RWPE1 (cell line): Measurements from ENCODE around the gene CBX7.
"Not testable (repeated sequence)": the region's sequence is repeated elsewhere in the genome, so short reads cannot be mapped to it uniquely, and the experiment has no call there.

ENCODE experiments used
- CTCF ChIA-PET: fragments of 350-600 bp; sonication (Branson Sonifier 250); formaldehyde crosslinking; extraction: SDS; loops from one replicate; lab custom pipeline; 2021; lab: Yijun Ruan, JAX
- POLR2A ChIA-PET: fragments of 400-600 bp; formaldehyde crosslinking; extraction: SDS; loops from one replicate; lab custom pipeline; 2020; ENCODE audit warnings: antibody characterized with exemption; ENCODE audit not compliant: low non-redundant PET; lab: Yijun Ruan, JAX
- DNase-seq: peaks from one replicate; pipeline ENCODE4 v3.0.0; 2012; ENCODE audit warnings: low spot score
- H3K27ac ChIP-seq: fragments of 450-650 bp; 2 replicates; pipeline ENCODE4 v1.5.1; 2017
- CTCF ChIP-seq: fragments of 450-650 bp; conservative IDR thresholded peaks from 2 replicates; pipeline ENCODE4 v1.5.1; 2017; ENCODE audit warnings: low read depth, mild to moderate bottlenecking

CBX7 gene

DNA sequence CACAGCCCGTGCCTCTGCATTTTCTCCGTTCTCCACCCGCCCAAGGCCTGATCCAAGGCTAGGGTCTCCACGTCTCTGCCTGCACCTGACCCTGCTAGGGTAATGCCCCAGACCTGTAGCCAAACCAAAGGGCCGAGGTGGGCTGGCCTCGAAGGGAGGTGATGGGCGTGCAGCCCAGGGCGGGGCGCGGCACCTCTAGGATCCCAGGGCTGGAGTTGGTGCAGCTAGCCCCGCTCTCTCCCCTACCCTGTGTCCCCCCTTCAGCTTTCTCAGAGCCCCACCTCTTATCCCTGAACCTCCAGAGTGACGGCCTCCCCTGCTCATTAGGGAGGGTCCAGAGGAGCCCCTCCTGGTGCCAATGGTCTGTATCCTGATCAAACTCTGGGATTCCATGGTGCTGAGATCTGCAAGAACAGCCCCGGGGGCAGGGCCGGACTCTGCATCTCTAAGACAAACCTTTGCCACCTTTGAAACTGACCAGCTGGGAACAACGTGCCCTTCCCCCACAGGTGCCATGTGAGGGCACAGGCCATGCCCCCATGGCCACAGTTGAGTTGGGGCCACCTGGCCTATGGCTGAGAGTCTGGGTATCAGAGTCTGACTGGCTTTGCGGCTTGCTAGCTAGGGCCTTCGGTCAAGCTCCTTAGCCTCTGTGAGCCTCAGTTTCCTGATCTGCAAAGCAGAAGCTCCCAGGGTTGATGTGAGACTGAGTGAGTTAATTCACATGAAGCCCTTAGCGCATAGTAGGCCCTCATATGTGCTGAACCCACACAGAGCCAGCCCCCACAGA lies 23.1 kb upstream of the CBX7 start:
- H3K27ac ChIP-seq = peak overlapping the region; percentile 93
- no peak for DNase-seq
- TF ChIP-seq CTCF = no peak
- POLR2A ChIA-PET = no interaction called here
- CTCF ChIA-PET = interaction anchor here (0.7 kb wide), 1 partner anchor 136 kb away, joined by 3 read pairs; no protein-coding TSS in a partner anchor

GRCh38 chr22:39174498-39175352 lies 22.2 kb upstream of the CBX7 start:
- DNase-seq = peak; percentile 76
- peak overlapping the region; percentile 93 for H3K27ac ChIP-seq
- CTCF ChIA-PET = interaction anchor here (0.7 kb wide), 1 partner anchor 136 kb away, joined by 3 read pairs; no protein-coding TSS in a partner anchor

GRCh38 chr22:39173787-39174497 lies 21.5 kb upstream of the CBX7 start:
- TF ChIP-seq CTCF = no peak
- DNase-seq = no peak
- ChIA-PET CTCF (no interaction called here), POLR2A (no interaction called here)
- H3K27ac ChIP-seq = peak overlapping the region; percentile 93

More at GRCh38 chr22:39174498-39175352, 22.2 kb upstream of the CBX7 start:
- TF ChIP-seq CTCF = no peak
- POLR2A ChIA-PET = no interaction called here

- peak overlapping the region; percentile 93 for H3K27ac ChIP-seq
- no peak for TF ChIP-seq CTCF
- DNase-seq = no peak
- ChIA-PET CTCF (interaction anchor here (0.7 kb wide), 1 partner anchor 124 kb away, joined by 3 read pairs; no protein-coding TSS in a partner anchor), POLR2A (no interaction called here)
These were observed 20.7 kb upstream of the CBX7 start for GRCh38 chr22:39173050-39173706.

DNA sequence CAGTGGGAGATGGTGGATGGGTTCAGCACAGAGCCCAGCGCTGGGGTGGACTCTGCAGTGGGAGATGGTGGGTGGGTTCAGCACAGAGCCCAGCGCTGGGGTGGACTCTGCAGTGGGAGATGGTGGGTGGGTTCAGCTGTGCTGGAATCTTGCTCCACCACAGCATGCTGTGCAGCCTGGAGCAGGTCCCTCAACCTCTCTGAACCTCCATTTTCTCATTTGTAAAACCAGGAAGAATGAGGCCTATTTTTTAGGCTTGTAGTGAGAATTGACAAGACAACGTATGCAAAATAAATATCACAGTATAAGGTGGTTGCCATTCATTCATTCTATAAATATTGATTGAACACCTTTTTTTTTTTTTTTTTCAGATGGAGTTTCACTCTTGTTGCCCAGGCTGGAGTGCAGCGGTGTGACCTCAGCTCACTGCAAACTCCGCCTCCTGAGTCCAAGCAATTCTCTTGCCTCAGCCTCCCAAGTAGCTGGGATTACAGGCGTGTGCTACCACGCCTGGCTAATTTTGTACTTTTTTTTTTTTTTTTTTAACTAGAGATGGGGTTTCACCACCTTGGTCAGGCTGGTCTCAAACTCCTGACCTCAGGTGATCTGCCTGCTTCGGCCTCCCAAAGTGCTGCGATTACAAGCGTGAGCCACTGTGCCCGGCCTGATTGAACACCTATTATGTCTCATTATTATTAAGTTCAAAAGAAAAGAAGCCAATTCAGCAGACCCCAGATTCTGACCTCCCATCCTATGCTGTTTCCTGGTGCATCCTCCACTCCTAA lies 20.0 kb upstream of the CBX7 start:
- POLR2A ChIA-PET, DNase-seq: not testable (repeated sequence)
- CTCF ChIA-PET = interaction anchor here (0.7 kb wide), 1 partner anchor 125 kb away, joined by 3 read pairs; no protein-coding TSS in a partner anchor
- peak overlapping the region; percentile 93 for H3K27ac ChIP-seq
